Activated naive CD4-positive, alpha-beta T cell treated with anti-CD3 and anti-CD28 coated beads, Interleukin-2, amount 50 U/mL, for 72 hours (primary cell): ENCODE results near the gene HRH1. TPM values are rescaled to one million over a fixed set of nuclear protein-coding genes. Genes with fewer than 3 reads are reported as not detected.
"Not testable (repeated sequence)": the region's sequence is repeated elsewhere in the genome, so short reads cannot be mapped to it uniquely, and the experiment has no call there.

Experiments
- ATAC-seq, 2 donors: fragments of 150-1000 bp; cut with Tn5 transposase; 2 replicates each; pipeline ENCODE4 v1.10.0; 2021; ENCODE audit warnings: mild to moderate bottlenecking in 2 of 2, moderate library complexity in 2 of 2
- DNase-seq, 2 donors: peaks; one replicate each; pipeline ENCODE4 v3.0.0; 2021 to 2022; ENCODE audit warnings: low spot score in 2 of 2
- H3K27ac Mint-ChIP-seq, 2 donors: one replicate each; pipeline ENCODE4 v1.8.0; 2022; ENCODE audit warnings: mild to moderate bottlenecking in 2 of 2, mixed read lengths in 2 of 2
- H3K36me3 Mint-ChIP-seq, 2 donors: one replicate each; pipeline ENCODE4 v1.8.0; 2022; ENCODE audit warnings: mixed read lengths in 2 of 2
- H3K9me3 Mint-ChIP-seq, 2 donors: one replicate each; pipeline ENCODE4 v1.8.0; 2022; ENCODE audit warnings: mixed read lengths in 2 of 2
- total RNA-seq, 2 donors: library from RNA; stranded (reverse); gene quantifications; one replicate each; pipeline ENCODE4 v1.2.3, GENCODE V29; 2022

Gene HRH1
- total RNA-seq, 2 donors from 2014 or later, result 0.10 to 1.6 TPM

DNA sequence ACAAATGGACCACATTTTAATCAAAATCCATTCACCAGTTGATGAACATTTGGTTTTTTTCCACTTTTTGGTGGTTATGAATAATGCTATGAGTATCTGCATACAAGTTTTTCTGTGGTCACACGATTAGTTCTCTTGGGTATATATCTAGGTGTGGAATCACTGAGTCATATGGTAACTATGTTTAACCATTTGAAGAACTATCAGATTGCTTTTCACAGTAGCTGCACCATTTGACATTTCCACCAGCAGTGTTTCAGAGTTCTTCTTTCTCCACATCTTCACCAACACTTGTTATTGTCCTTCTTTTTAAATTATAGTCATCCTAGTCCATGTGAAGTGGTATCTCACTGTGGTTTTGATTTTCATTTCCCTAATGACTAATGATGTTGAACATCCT lies 84.6 kb downstream of the HRH1 start:
- DNase-seq (peak in 1 of 2 donors; percentile 8), ATAC-seq (peak; percentile 79)
- Mint-ChIP-seq H3K36me3 (peaks cover 0 to 6% of the 10 kb centered on the region in 2 donors), H3K27ac (peak overlapping the region; percentile 99 to 100), H3K9me3 (peaks cover 0 to 6% of the 10 kb centered on the region in 2 donors)

- DNase-seq (no peak), ATAC-seq (no peak)
- peaks cover 0 to 6% of the 10 kb centered on the region in 2 donors for H3K36me3 Mint-ChIP-seq
- H3K27ac Mint-ChIP-seq, result peak overlapping the region; percentile 65 to 100
- peaks cover 0 to 6% of the 10 kb centered on the region in 2 donors for H3K9me3 Mint-ChIP-seq
Observed at GRCh38 chr3:11239796-11240195, 85.5 kb downstream of the HRH1 start.

- ATAC-seq (peak; percentile 55 to 58), DNase-seq (peak; percentile 31 to 57)
- Mint-ChIP-seq H3K27ac (peak overlapping the region; percentile 92 to 100), H3K9me3 (peaks cover 0 to 6% of the 10 kb centered on the region in 2 donors), H3K36me3 (peaks cover 0 to 6% of the 10 kb centered on the region in 2 donors)
Observed at GRCh38 chr3:11240496-11240895, 86.2 kb downstream of the HRH1 start.

- H3K27ac Mint-ChIP-seq, result no peak overlapping the region
- no peak for DNase-seq
- ATAC-seq, result no peak
Observed at GRCh38 chr3:11244121-11244677, 89.9 kb downstream of the HRH1 start.

GRCh38 chr3:11245276-11245675 lies 91.0 kb downstream of the HRH1 start:
- Mint-ChIP-seq H3K9me3 (no peaks in the 10 kb centered on the region), H3K27ac (no peak overlapping the region)
- no peak for ATAC-seq

More at GRCh38 chr3:11244121-11244677, 89.9 kb downstream of the HRH1 start:
- Mint-ChIP-seq H3K9me3 (no peaks in the 10 kb centered on the region), H3K36me3 (peaks cover 0 to 6% of the 10 kb centered on the region in 2 donors)

GRCh38 chr3:11245827-11246662 lies 91.8 kb downstream of the HRH1 start:
- ATAC-seq, result no peak
- no peak for DNase-seq
- Mint-ChIP-seq H3K9me3 (no peaks in the 10 kb centered on the region), H3K27ac (no peak overlapping the region), H3K36me3 (no peaks in the 10 kb centered on the region)

More at GRCh38 chr3:11245276-11245675, 91.0 kb downstream of the HRH1 start:
- H3K36me3 Mint-ChIP-seq, result peaks cover 0 to 4% of the 10 kb centered on the region in 2 donors
- DNase-seq, result no peak

- DNase-seq (no peak), ATAC-seq (no peak)
- no peak overlapping the region for H3K27ac Mint-ChIP-seq
- H3K9me3 Mint-ChIP-seq, result no peaks in the 10 kb centered on the region
- H3K36me3 Mint-ChIP-seq, result no peaks in the 10 kb centered on the region
Observed at GRCh38 chr3:11246663-11246970, 92.3 kb downstream of the HRH1 start.

- ATAC-seq, result no peak
- DNase-seq, result no peak
- H3K36me3 Mint-ChIP-seq, result no peaks in the 10 kb centered on the region
- H3K27ac Mint-ChIP-seq, result no peak overlapping the region
- H3K9me3 Mint-ChIP-seq, result no peaks in the 10 kb centered on the region
Observed at GRCh38 chr3:11247362-11247761, 93.1 kb downstream of the HRH1 start.

DNA sequence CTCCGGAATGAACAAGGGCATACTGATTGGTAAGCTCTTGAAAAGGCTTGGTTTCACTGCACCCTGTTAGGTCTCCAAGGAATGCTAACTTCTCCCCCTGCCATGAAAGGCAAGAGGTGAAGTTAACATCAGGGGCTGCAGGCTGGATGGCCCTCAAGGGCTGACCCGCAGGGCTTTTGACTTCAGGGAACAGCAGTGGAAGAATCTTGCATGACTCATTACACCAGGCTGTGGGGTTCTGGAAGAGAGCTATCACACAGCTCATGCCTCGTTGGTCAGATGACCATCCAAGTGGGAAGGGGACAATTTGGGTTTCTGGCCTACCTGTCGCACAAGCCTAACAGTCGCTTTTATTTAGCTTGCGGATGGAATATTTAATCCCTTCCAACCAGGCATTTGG lies 94.3 kb downstream of the HRH1 start:
- peaks cover 2 to 7% of the 10 kb centered on the region in 2 donors for H3K36me3 Mint-ChIP-seq
- peaks cover 0 to 2% of the 10 kb centered on the region in 2 donors for H3K9me3 Mint-ChIP-seq
- no peak for DNase-seq
- no peak for ATAC-seq
- H3K27ac Mint-ChIP-seq, result no peak overlapping the region

DNA sequence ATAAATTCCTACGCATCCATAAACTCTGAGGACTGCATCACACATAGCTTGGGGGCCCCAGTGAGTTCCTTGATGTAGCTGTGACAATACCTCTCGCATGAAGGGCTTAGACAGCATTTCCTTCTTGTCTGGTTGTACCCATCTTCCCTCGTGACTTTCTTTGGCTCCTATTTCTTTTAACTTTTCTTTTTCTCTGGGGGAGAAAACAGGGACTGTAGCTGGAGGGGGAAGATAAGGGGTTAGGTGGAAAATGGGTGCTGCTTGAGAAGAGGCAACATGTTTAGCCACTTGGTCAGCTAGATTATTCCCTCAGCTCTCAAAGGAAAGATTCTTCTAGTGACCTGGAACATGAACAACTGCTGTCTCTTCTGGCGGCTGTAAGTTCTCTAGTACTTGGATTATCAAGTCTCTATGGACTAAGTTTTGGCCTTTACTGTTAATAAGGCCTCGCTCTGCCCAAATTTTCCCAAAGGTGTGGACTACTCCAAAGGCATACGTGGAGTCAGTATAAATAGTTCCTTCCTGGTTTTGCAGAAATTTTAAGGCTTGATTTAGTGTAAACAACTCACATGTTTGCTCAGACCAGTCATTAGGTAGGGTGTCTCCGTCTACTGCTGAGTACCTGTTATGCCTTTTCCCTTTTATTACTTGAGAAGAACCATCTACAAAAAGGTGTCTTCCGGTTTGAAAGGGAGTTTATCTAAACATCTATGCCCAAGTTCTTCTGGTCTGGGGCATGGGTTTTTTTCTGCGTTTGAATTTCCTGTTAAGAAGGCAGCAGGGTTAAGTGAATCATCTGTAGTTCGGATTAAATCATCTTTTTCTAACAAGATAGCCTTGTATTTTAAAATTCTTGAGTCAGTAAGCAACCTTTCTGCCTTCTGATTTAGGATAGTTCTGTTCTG lies 96.9 kb downstream of the HRH1 start:
- Mint-ChIP-seq H3K27ac (peak overlapping the region; percentile 27 to 80), H3K9me3 (peaks cover 0 to 12% of the 10 kb centered on the region in 2 donors), H3K36me3 (peaks cover 6 to 20% of the 10 kb centered on the region in 2 donors)
- ATAC-seq (peak; percentile 30 to 82), DNase-seq (no peak)

- peaks cover 0 to 12% of the 10 kb centered on the region in 2 donors for H3K9me3 Mint-ChIP-seq
- ATAC-seq, result no peak
- H3K27ac Mint-ChIP-seq, result peak overlapping the region; percentile 27 to 80
- DNase-seq, result no peak
- peaks cover 6 to 20% of the 10 kb centered on the region in 2 donors for H3K36me3 Mint-ChIP-seq
Observed at GRCh38 chr3:11251807-11252176, 97.5 kb downstream of the HRH1 start.

- Mint-ChIP-seq H3K36me3 (peaks cover 6 to 27% of the 10 kb centered on the region in 2 donors), H3K9me3 (peaks cover 0 to 12% of the 10 kb centered on the region in 2 donors), H3K27ac (no peak overlapping the region)
- ATAC-seq, result no peak
- no peak for DNase-seq
Observed at GRCh38 chr3:11254876-11255275, 100.6 kb downstream of the HRH1 start.

DNA sequence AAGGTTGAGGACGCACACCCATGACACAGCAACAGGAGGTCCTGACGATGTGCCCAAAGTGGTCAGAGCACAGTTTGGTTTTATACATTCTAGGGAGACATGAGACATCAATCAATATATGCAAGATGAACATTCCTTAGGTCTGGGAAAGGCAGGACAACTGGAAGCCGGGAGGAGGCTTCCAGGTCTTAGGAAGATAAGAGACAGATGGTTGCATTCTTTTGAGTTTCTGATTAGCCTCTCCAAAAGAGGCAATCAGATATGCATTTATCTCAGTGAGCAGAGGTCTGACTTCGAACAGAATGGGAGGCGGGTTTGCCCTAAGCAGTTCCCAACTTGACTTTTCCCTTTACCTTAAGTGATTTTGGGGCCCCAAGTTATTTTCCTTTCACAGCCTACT lies 101.2 kb downstream of the HRH1 start:
- not testable (repeated sequence) for H3K27ac Mint-ChIP-seq, ATAC-seq, DNase-seq
- peaks cover 0 to 12% of the 10 kb centered on the region in 2 donors for H3K9me3 Mint-ChIP-seq
- H3K36me3 Mint-ChIP-seq, result peaks cover 6 to 27% of the 10 kb centered on the region in 2 donors

- H3K27ac Mint-ChIP-seq, result no peak overlapping the region
- ATAC-seq, result no peak
- H3K9me3 Mint-ChIP-seq, result peaks cover 0 to 7% of the 10 kb centered on the region in 2 donors
- no peak for DNase-seq
- H3K36me3 Mint-ChIP-seq, result peaks cover under 1 to 17% of the 10 kb centered on the region in 2 donors
Observed at GRCh38 chr3:11258958-11259357, 104.7 kb downstream of the HRH1 start.

DNA sequence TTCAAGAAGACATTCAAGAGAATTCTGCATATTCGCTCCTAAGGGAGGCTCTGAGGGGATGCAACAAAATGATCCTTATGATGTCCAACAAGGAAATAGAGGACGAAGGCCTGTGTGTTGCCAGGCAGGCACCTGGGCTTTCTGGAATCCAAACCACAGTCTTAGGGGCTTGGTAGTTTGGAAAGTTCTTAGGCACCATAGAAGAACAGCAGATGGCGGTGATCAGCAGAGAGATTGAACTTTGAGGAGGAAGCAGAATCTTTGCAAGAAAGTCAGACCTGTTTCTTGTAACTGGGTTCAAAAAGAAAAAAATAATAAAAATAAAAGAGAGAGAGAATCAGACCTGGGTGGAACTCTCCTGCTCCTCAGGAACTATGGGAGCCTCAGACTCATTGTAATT lies 106.2 kb downstream of the HRH1 start:
- H3K9me3 Mint-ChIP-seq, result peaks cover 0 to 5% of the 10 kb centered on the region in 2 donors
- ATAC-seq (no peak), DNase-seq (no peak)
- H3K36me3 Mint-ChIP-seq, result peaks cover 0 to 8% of the 10 kb centered on the region in 2 donors
- no peak overlapping the region for H3K27ac Mint-ChIP-seq

DNA sequence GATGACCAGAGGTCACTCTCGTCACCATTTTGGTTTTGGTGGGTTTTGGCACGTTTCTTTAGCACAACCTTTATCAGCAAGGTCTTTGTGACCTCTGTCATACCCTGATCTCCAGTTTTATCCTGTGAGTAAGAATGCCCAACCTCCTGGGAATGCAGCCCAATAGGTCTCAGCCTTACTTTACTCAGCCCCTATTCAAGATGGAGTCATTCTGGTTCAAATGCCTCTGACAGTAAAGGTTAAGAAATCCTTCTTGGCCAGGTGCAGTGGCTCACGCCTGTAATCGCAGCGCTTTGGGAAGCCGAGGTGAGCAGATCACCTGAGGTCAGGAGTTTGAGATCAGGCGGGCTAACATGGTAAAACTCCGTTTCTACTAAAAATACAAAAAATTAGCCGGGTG lies 114.7 kb downstream of the HRH1 start:
- H3K36me3 Mint-ChIP-seq, result peaks cover 10 to 19% of the 10 kb centered on the region in 2 donors
- H3K9me3 Mint-ChIP-seq, result no peaks in the 10 kb centered on the region
- ATAC-seq, result no peak
- no peak overlapping the region for H3K27ac Mint-ChIP-seq
- DNase-seq, result no peak
